NCI-H1048 (cell line): ENCODE data around the gene USP32.
"Not testable (repeated sequence)": the region's sequence is repeated elsewhere in the genome, so short reads cannot be mapped to it uniquely, and the experiment has no call there.

Experiments
- DNase-seq: peaks from one replicate; lab custom pipeline; 2025; lab: John Stamatoyannopoulos, UW

The USP32 gene

GRCh38 chr17:60333628-60334031 lies 58.3 kb downstream of the USP32 start:
- DNase-seq: no peak

GRCh38 chr17:60333072-60333471 lies 58.9 kb downstream of the USP32 start:
- not testable (repeated sequence) for DNase-seq

- no peak for DNase-seq
These were observed 59.4 kb downstream of the USP32 start for GRCh38 chr17:60332574-60332973.

GRCh38 chr17:60330731-60331130 lies 61.2 kb downstream of the USP32 start:
- no peak for DNase-seq

GRCh38 chr17:60328679-60329078 lies 63.3 kb downstream of the USP32 start:
- DNase-seq: no peak

- DNase-seq: no peak
These were observed 64.0 kb downstream of the USP32 start for GRCh38 chr17:60327901-60328273.

- no peak for DNase-seq
These were observed 64.6 kb downstream of the USP32 start for GRCh38 chr17:60327134-60327900.

- DNase-seq: no peak
These were observed 65.2 kb downstream of the USP32 start for GRCh38 chr17:60326702-60327101.

- DNase-seq: no peak
These were observed 66.0 kb downstream of the USP32 start for GRCh38 chr17:60325730-60326524.

GRCh38 chr17:60323754-60324153 lies 68.2 kb downstream of the USP32 start:
- no peak for DNase-seq

GRCh38 chr17:60322056-60322387 lies 69.9 kb downstream of the USP32 start:
- no peak for DNase-seq

- DNase-seq: no peak
These were observed 70.4 kb downstream of the USP32 start for GRCh38 chr17:60321336-60322055.

GRCh38 chr17:60318830-60319229 lies 73.1 kb downstream of the USP32 start:
- no peak for DNase-seq

- no peak for DNase-seq
These were observed 73.6 kb downstream of the USP32 start for GRCh38 chr17:60318326-60318725.

GRCh38 chr17:60315650-60316049 lies 76.3 kb downstream of the USP32 start:
- no peak for DNase-seq

- not testable (repeated sequence) for DNase-seq
These were observed 77.0 kb downstream of the USP32 start for GRCh38 chr17:60314900-60315299.

GRCh38 chr17:60314423-60314822 lies 77.5 kb downstream of the USP32 start:
- DNase-seq: no peak

- no peak for DNase-seq
These were observed 80.0 kb downstream of the USP32 start for GRCh38 chr17:60311936-60312335.

- DNase-seq: no peak
These were observed 80.7 kb downstream of the USP32 start for GRCh38 chr17:60311186-60311585.

GRCh38 chr17:60305141-60305540 lies 86.8 kb downstream of the USP32 start:
- DNase-seq: no peak

- DNase-seq: no peak
These were observed 87.4 kb downstream of the USP32 start for GRCh38 chr17:60304502-60304901.

- DNase-seq: no peak
These were observed 88.4 kb downstream of the USP32 start for GRCh38 chr17:60303406-60304099.
